SK-N-SH treated with all-trans-retinoic acid at 6 μM for 48 hours (cell line): ENCODE data around the gene GPC5.

Source experiments
- ATAC-seq: fragments of 200-7000 bp; cut with Tn5 transposase; 3 replicates; pipeline ENCODE4 v1.9.1; 2020; ENCODE audit warnings: mild to moderate bottlenecking, moderate library complexity
- ARNTL ChIP-seq: fragments of 450-650 bp; formaldehyde crosslinking; IDR thresholded peaks from 2 replicates; pipeline ENCODE4 v1.5.0; 2020; ENCODE audit warnings: low read depth, mild to moderate bottlenecking, moderate library complexity, borderline replicate concordance
- BACH2 ChIP-seq: fragments of 250-450 bp; sonication (Bioruptor Pico); IDR thresholded peaks from 2 replicates; pipeline ENCODE4 v1.9.0; 2021; ENCODE audit warnings: mild to moderate bottlenecking, borderline replicate concordance
- CSDC2 ChIP-seq: fragments of 250-450 bp; sonication (Bioruptor Pico); IDR thresholded peaks from 2 replicates; pipeline ENCODE4 v1.5.0; 2020; ENCODE audit warnings: mild to moderate bottlenecking, moderate library complexity
- ESRRG ChIP-seq: fragments of 250-450 bp; sonication (Bioruptor Pico); IDR thresholded peaks from 2 replicates; pipeline ENCODE4 v1.6.1; 2021; ENCODE audit warnings: mild to moderate bottlenecking
- GLIS3 ChIP-seq: fragments of 250-450 bp; sonication (Bioruptor Pico); IDR thresholded peaks from 2 replicates; pipeline ENCODE4 v1.5.0; 2020; ENCODE audit warnings: mild to moderate bottlenecking, moderate library complexity
- ISL1 ChIP-seq: fragments of 250-450 bp; sonication (Bioruptor Pico); IDR thresholded peaks from 2 replicates; pipeline ENCODE4 v2.1.2; 2022; ENCODE audit warnings: mild to moderate bottlenecking, moderate library complexity
- PPARA ChIP-seq: fragments of 250-450 bp; sonication (Bioruptor Pico); IDR thresholded peaks from 2 replicates; pipeline ENCODE4 v1.5.0; 2020; ENCODE audit warnings: mild to moderate bottlenecking, borderline replicate concordance
- RARB ChIP-seq: fragments of 250-450 bp; sonication (Bioruptor Pico); IDR thresholded peaks from 2 replicates; pipeline ENCODE4 v1.8.0; 2021; ENCODE audit warnings: mild to moderate bottlenecking, moderate library complexity
- SNAI2 ChIP-seq: fragments of 250-450 bp; sonication (Bioruptor Pico); IDR thresholded peaks from 2 replicates; pipeline ENCODE4 v1.5.0; 2020; ENCODE audit warnings: mild to moderate bottlenecking, moderate library complexity
- TCF4 ChIP-seq: fragments of 250-450 bp; sonication (Bioruptor Pico); IDR thresholded peaks from 2 replicates; pipeline ENCODE4 v1.8.0; 2021; ENCODE audit warnings: mild to moderate bottlenecking, moderate library complexity, borderline replicate concordance
- TOX ChIP-seq: fragments of 250-450 bp; sonication (Bioruptor Pico); IDR thresholded peaks from 2 replicates; pipeline ENCODE4 v1.8.0; 2021; ENCODE audit warnings: mild to moderate bottlenecking, moderate library complexity, borderline replicate concordance
- ZC3H10 ChIP-seq: fragments of 250-450 bp; sonication (Bioruptor Pico); IDR thresholded peaks from 2 replicates; pipeline ENCODE4 v1.5.1; 2021; ENCODE audit warnings: mild to moderate bottlenecking, moderate library complexity
- ZFP3 ChIP-seq: fragments of 250-450 bp; sonication (Bioruptor Pico); IDR thresholded peaks from 2 replicates; pipeline ENCODE4 v1.5.0; 2020; ENCODE audit warnings: mild to moderate bottlenecking, moderate library complexity
- ZFP30 ChIP-seq: fragments of 450-650 bp; formaldehyde crosslinking; IDR thresholded peaks from 2 replicates; pipeline ENCODE4 v1.5.0; 2022; ENCODE audit warnings: mild to moderate bottlenecking, moderate library complexity
- ZNF565 ChIP-seq: fragments of 450-650 bp; formaldehyde crosslinking; conservative IDR thresholded peaks from 2 replicates; pipeline ENCODE4 v1.5.0; 2020; ENCODE audit warnings: low read depth, mild to moderate bottlenecking, moderate library complexity
- ZNF70 ChIP-seq: fragments of 450-650 bp; formaldehyde crosslinking; IDR thresholded peaks from 2 replicates; pipeline ENCODE4 v1.5.0; 2020; ENCODE audit warnings: mild to moderate bottlenecking, moderate library complexity
- ZNF8 ChIP-seq: fragments of 450-650 bp; formaldehyde crosslinking; IDR thresholded peaks from 2 replicates; pipeline ENCODE4 v1.5.0; 2020; ENCODE audit warnings: mild to moderate bottlenecking, moderate library complexity
- TF ChIP-seq, protein P1 (sequence below): fragments of 250-450 bp; sonication (Bioruptor Pico); IDR thresholded peaks from 2 replicates; pipeline ENCODE4 v1.5.1; 2020; ENCODE audit warnings: low read depth, mild to moderate bottlenecking, moderate library complexity
- TF ChIP-seq, protein P2 (sequence below): fragments of 250-450 bp; sonication (Bioruptor Pico); IDR thresholded peaks from 2 replicates; pipeline ENCODE4 v1.5.0; 2020; ENCODE audit warnings: mild to moderate bottlenecking, moderate library complexity
- TF ChIP-seq, protein P3 (sequence below): fragments of 250-450 bp; sonication (Bioruptor Pico); IDR thresholded peaks from 2 replicates; pipeline ENCODE4 v1.8.0; 2021; ENCODE audit warnings: low read depth, mild to moderate bottlenecking, moderate library complexity, borderline replicate concordance
- TF ChIP-seq, protein P4 (sequence below): fragments of 250-450 bp; sonication (Bioruptor Pico); IDR thresholded peaks from 2 replicates; pipeline ENCODE4 v1.5.1; 2021; ENCODE audit warnings: mild to moderate bottlenecking, moderate library complexity

GPC5 gene

DNA sequence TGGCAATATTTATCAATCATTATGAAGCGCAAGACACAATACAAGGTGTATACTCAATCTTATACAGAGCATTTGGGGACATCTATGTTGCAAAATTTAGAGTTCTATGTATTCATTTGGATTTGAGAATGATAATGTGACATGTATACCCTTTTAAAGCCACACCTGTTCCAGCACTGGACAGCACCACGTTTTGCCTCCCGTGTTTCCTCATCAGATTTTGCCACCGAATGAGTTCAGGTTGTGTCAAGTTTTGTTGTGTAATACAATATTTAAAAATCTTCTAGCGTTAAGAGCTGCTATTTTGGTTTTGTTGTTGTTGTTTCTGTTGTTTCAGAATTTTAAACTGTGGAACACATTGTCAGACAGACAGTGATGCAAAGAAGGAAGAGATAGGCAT lies 1259.9 kb downstream of the GPC5 start:
- ATAC-seq: no peak
- TF ChIP-seq, protein P1, sequence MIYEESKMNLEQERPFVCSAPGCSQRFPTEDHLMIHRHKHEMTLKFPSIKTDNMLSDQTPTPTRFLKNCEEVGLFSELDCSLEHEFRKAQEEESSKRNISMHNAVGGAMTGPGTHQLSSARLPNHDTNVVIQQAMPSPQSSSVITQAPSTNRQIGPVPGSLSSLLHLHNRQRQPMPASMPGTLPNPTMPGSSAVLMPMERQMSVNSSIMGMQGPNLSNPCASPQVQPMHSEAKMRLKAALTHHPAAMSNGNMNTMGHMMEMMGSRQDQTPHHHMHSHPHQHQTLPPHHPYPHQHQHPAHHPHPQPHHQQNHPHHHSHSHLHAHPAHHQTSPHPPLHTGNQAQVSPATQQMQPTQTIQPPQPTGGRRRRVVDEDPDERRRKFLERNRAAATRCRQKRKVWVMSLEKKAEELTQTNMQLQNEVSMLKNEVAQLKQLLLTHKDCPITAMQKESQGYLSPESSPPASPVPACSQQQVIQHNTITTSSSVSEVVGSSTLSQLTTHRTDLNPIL (CRISPR knock-in tag): no peak
- TF ChIP-seq ESRRG (CRISPR knock-in tag) (no peak), GLIS3 (CRISPR knock-in tag) (no peak), ISL1 (CRISPR knock-in tag) (no peak), ZNF70 (CRISPR knock-in tag) (no peak), ZC3H10 (CRISPR knock-in tag) (no peak), PPARA (CRISPR knock-in tag) (no peak), ZFP30 (CRISPR knock-in tag) (no peak), ZNF8 (CRISPR knock-in tag) (no peak), SNAI2 (CRISPR knock-in tag) (no peak), ZFP3 (CRISPR knock-in tag) (no peak), RARB (CRISPR knock-in tag) (no peak)
- TF ChIP-seq, protein P2, sequence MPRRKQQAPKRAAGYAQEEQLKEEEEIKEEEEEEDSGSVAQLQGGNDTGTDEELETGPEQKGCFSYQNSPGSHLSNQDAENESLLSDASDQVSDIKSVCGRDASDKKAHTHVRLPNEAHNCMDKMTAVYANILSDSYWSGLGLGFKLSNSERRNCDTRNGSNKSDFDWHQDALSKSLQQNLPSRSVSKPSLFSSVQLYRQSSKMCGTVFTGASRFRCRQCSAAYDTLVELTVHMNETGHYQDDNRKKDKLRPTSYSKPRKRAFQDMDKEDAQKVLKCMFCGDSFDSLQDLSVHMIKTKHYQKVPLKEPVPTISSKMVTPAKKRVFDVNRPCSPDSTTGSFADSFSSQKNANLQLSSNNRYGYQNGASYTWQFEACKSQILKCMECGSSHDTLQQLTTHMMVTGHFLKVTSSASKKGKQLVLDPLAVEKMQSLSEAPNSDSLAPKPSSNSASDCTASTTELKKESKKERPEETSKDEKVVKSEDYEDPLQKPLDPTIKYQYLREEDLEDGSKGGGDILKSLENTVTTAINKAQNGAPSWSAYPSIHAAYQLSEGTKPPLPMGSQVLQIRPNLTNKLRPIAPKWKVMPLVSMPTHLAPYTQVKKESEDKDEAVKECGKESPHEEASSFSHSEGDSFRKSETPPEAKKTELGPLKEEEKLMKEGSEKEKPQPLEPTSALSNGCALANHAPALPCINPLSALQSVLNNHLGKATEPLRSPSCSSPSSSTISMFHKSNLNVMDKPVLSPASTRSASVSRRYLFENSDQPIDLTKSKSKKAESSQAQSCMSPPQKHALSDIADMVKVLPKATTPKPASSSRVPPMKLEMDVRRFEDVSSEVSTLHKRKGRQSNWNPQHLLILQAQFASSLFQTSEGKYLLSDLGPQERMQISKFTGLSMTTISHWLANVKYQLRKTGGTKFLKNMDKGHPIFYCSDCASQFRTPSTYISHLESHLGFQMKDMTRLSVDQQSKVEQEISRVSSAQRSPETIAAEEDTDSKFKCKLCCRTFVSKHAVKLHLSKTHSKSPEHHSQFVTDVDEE: no peak

DNA sequence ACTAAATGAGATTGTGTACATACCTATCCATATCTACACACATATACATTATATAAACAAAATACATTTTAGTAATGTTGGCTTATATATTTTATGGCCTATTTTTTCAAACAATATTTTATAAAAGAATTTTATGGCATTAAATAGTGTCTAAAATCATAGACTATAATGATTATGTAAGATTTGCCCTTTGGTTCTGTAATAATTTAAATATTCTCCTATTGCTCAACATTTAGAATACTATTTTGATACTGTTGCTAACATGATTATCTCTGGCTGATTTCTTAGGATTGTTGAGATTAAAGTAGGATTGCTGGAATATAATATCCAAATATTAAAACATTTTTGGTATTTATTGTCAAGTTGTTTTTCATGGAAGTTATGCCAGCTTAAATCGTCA lies 1263.0 kb downstream of the GPC5 start:
- no peak for TF ChIP-seq RARB (CRISPR knock-in tag)
- no peak for TF ChIP-seq ZC3H10 (CRISPR knock-in tag)
- TF ChIP-seq ISL1 (CRISPR knock-in tag): no peak
- TF ChIP-seq ZFP3 (CRISPR knock-in tag): no peak
- TF ChIP-seq CSDC2 (CRISPR knock-in tag): no peak
- TF ChIP-seq ZNF8 (CRISPR knock-in tag): no peak
- TF ChIP-seq, protein P2: no peak
- TF ChIP-seq TOX (CRISPR knock-in tag): no peak
- TF ChIP-seq, protein P1 (CRISPR knock-in tag): no peak
- TF ChIP-seq BACH2 (CRISPR knock-in tag): no peak
- no peak for TF ChIP-seq SNAI2 (CRISPR knock-in tag)
- TF ChIP-seq, protein P3, sequence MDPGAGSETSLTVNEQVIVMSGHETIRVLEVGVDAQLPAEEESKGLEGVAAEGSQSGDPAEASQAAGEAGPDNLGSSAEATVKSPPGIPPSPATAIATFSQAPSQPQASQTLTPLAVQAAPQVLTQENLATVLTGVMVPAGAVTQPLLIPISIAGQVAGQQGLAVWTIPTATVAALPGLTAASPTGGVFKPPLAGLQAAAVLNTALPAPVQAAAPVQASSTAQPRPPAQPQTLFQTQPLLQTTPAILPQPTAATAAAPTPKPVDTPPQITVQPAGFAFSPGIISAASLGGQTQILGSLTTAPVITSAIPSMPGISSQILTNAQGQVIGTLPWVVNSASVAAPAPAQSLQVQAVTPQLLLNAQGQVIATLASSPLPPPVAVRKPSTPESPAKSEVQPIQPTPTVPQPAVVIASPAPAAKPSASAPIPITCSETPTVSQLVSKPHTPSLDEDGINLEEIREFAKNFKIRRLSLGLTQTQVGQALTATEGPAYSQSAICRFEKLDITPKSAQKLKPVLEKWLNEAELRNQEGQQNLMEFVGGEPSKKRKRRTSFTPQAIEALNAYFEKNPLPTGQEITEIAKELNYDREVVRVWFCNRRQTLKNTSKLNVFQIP (CRISPR knock-in tag): no peak
- TF ChIP-seq ZFP30 (CRISPR knock-in tag): no peak
- TF ChIP-seq ZNF565: no peak
- TF ChIP-seq TCF4 (CRISPR knock-in tag): no peak
- no peak for TF ChIP-seq PPARA (CRISPR knock-in tag)
- TF ChIP-seq ZNF70 (CRISPR knock-in tag): no peak
- TF ChIP-seq ARNTL: no peak
- no peak for TF ChIP-seq GLIS3 (CRISPR knock-in tag)
- TF ChIP-seq, protein P4, sequence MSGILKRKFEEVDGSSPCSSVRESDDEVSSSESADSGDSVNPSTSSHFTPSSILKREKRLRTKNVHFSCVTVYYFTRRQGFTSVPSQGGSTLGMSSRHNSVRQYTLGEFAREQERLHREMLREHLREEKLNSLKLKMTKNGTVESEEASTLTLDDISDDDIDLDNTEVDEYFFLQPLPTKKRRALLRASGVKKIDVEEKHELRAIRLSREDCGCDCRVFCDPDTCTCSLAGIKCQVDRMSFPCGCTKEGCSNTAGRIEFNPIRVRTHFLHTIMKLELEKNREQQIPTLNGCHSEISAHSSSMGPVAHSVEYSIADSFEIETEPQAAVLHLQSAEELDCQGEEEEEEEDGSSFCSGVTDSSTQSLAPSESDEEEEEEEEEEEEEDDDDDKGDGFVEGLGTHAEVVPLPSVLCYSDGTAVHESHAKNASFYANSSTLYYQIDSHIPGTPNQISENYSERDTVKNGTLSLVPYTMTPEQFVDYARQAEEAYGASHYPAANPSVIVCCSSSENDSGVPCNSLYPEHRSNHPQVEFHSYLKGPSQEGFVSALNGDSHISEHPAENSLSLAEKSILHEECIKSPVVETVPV: no peak

More for the DNA sequence above, 1263.0 kb downstream of the GPC5 start:
- ATAC-seq: no peak
